Vagina (tissue), 2 donors: ENCODE data around the gene SPDYE17.
"Not testable (repeated sequence)": the region's sequence is repeated elsewhere in the genome, so short reads cannot be mapped to it uniquely, and the experiment has no call there.

Experiments used
- CTCF ChIP-seq, 3 experiments: fragments of 450-650 bp in 2 of 3; fragments of 200-600 bp in 1 of 3; sonication (generic) in 1 of 3; IDR thresholded peaks; one replicate each; pipeline ENCODE4 v1.5.1; 2017 to 2019; ENCODE audit warnings: antibody characterized with exemption in 3 of 3, mild to moderate bottlenecking in 2 of 3, moderate library complexity in 2 of 3
- POLR2A ChIP-seq, 2 donors: fragments of 450-650 bp; IDR thresholded peaks; one replicate each; pipeline ENCODE4 v1.6.1; 2017; ENCODE audit warnings: antibody characterized with exemption in 2 of 2, mild to moderate bottlenecking in 2 of 2, moderate library complexity in 2 of 2
- POLR2AphosphoS5 ChIP-seq, 2 donors: sonication (generic); formaldehyde crosslinking; IDR thresholded peaks; one replicate each; pipeline ENCODE4 v1.9.0; 2017; ENCODE audit warnings: antibody characterized with exemption in 2 of 2, mild to moderate bottlenecking in 2 of 2, low read depth in 1 of 2; ENCODE audit not compliant: insufficient read depth in 1 of 2

- TF ChIP-seq CTCF (IDR thresholded peaks at IDR 0.05); POLR2A (IDR thresholded peaks at IDR 0.05); POLR2AphosphoS5 (IDR thresholded peaks at IDR 0.05; ENCODE audit: insufficient read depth in 1 of 2, low read depth in 1 of 2): not testable (repeated sequence)
Observed at GRCh38 chr7:77062557-77062956, 30.4 kb upstream of the SPDYE17 start, which contains the start of gene SPDYE18.
